HCT116 (cell line): ENCODE data around the gene ACTN4. TPM values are rescaled to one million over a fixed set of nuclear protein-coding genes. Genes with fewer than 3 reads are reported as not detected.

Experiments used
- ATAC-seq: fragments of 200-7000 bp; cut with Tn5 transposase; 2 replicates; pipeline ENCODE4 v1.9.1; 2020; ENCODE audit warnings: mild to moderate bottlenecking, moderate library complexity
- BruUV-seq: library from RNA; stranded (reverse); fragments of 400-500 nt; replicated peaks from 2 replicates; lab custom pipeline; 2021; lab: Mats Ljungman, UMichigan
- CTCF ChIA-PET: fragments of 300-600 bp; sonication (Branson Sonifier 250); formaldehyde crosslinking; loops from one replicate; lab custom pipeline; 2021; ENCODE audit warnings: antibody characterized with exemption; lab: Charles Lee
- POLR2A ChIA-PET: fragments of 300-600, 350-600 bp; sonication (Branson Sonifier 250); formaldehyde crosslinking; loops from one replicate; lab custom pipeline; 2021; ENCODE audit warnings: antibody characterized with exemption; lab: Charles Lee
- RAD21 ChIA-PET, 2 experiments: fragments of 300-600 bp; sonication (Branson Sonifier 250); formaldehyde crosslinking; loops; one replicate each; lab custom pipeline; 2023; ENCODE audit warnings: low total read pairs in 2 of 2; ENCODE audit not compliant: uncharacterized antibody in 2 of 2, unreplicated experiment in 2 of 2, low non-redundant PET in 1 of 2; lab: Charles Lee
- DNase-seq: peaks from one replicate; pipeline ENCODE4 v3.0.0-alpha.2; 2010; ENCODE audit warnings: low read depth, low spot score
- H2AFZ ChIP-seq: fragments of 200-600 bp; shearing (Covaris generic), sonication (generic); 2 replicates; pipeline ENCODE4 v1.6.1; 2017; ENCODE audit warnings: low read depth, mixed run types, mixed read lengths, antibody characterized with exemption, low read length; ENCODE audit not compliant: poor library complexity, severe bottlenecking
- H3K27ac ChIP-seq: 2 replicates; pipeline ENCODE4 v1.5.1; 2012; ENCODE audit warnings: low read depth, low read length
- H3K27me3 ChIP-seq: fragments of 200-600 bp; sonication (generic); 2 replicates; pipeline ENCODE4 v1.6.1; 2016; ENCODE audit warnings: mixed run types, low read length, mixed read lengths; ENCODE audit not compliant: insufficient read depth
- H3K36me3 ChIP-seq, 2 experiments: fragments of 200-500 bp in 1 of 2; fragments of 200-600 bp in 1 of 2; sonication (Bioruptor generic) in 1 of 2; sonication (generic) in 1 of 2; 2 replicates each; pipeline versions ENCODE4 v1.5.1 to v1.6.1; 2014 to 2016; ENCODE audit warnings: low read length in 2 of 2, inconsistent platforms in 1 of 2, mixed read lengths in 1 of 2, mixed run types in 1 of 2; ENCODE audit not compliant: insufficient read depth in 2 of 2, control insufficient read depth in 1 of 2
- H3K4me1 ChIP-seq, 2 experiments: fragments of 200-600 bp in 1 of 2; sonication (generic) in 1 of 2; 2 replicates each; pipeline versions ENCODE4 v1.5.1 to v1.6.1; 2012 to 2017; ENCODE audit warnings: low read length in 2 of 2, inconsistent platforms in 1 of 2, mild to moderate bottlenecking in 1 of 2, mixed read lengths in 1 of 2, mixed run types in 1 of 2, moderate library complexity in 1 of 2; ENCODE audit not compliant: insufficient read depth in 2 of 2, control insufficient read depth in 1 of 2
- H3K4me2 ChIP-seq: fragments of 200-600 bp; sonication (generic); 2 replicates; pipeline ENCODE4 v1.6.1; 2017; ENCODE audit warnings: mixed run types, low read length, mixed read lengths
- H3K4me3 ChIP-seq, 2 experiments: fragments of 200-600 bp in 1 of 2; sonication (generic) in 1 of 2; replicated peaks in 1 of 2; 2 replicates each; pipeline ENCODE4 v1.5.1; 2011 to 2016; ENCODE audit warnings: low read length in 2 of 2, control low read depth in 1 of 2, low read depth in 1 of 2, mild to moderate bottlenecking in 1 of 2, mixed read lengths in 1 of 2, mixed run types in 1 of 2
- H3K79me2 ChIP-seq: fragments of 200-600 bp; sonication (generic); 2 replicates; pipeline ENCODE4 v1.6.1; 2017; ENCODE audit warnings: mild to moderate bottlenecking, mixed run types, low read length, moderate library complexity, mixed read lengths; ENCODE audit not compliant: insufficient read depth
- H3K9ac ChIP-seq: fragments of 200-600 bp; sonication (generic); 2 replicates; pipeline ENCODE4 v1.6.1; 2016; ENCODE audit warnings: low read length, mixed read lengths
- H3K9me2 ChIP-seq: fragments of 200-600 bp; sonication (generic), shearing (Covaris generic); 2 replicates; pipeline ENCODE4 v1.6.1; 2017; ENCODE audit warnings: mixed run types, mild to moderate bottlenecking, moderate library complexity; ENCODE audit not compliant: insufficient read depth
- H3K9me3 ChIP-seq, 2 experiments: fragments of 200-500 bp in 1 of 2; fragments of 200-600 bp in 1 of 2; sonication (Bioruptor generic) in 1 of 2; sonication (generic) in 1 of 2; 2 replicates each; pipeline ENCODE4 v1.6.1; 2014 to 2017; ENCODE audit warnings: low read length in 2 of 2, mixed read lengths in 2 of 2, inconsistent platforms in 1 of 2, low read depth in 1 of 2, mild to moderate bottlenecking in 1 of 2, mixed run types in 1 of 2, moderate library complexity in 1 of 2; ENCODE audit not compliant: control insufficient read depth in 1 of 2, insufficient read depth in 1 of 2
- H4K20me1 ChIP-seq: fragments of 200-600 bp; sonication (generic), shearing (Covaris generic); 2 replicates; pipeline ENCODE4 v1.6.1; 2017; ENCODE audit warnings: mixed run types, mild to moderate bottlenecking, moderate library complexity; ENCODE audit not compliant: insufficient read depth
- CEBPB ChIP-seq: IDR thresholded peaks from 2 replicates; pipeline ENCODE4 v1.6.1; 2012; ENCODE audit warnings: low read depth
- CTCF ChIP-seq, 3 experiments: fragments of 200-600 bp in 1 of 3; sonication (generic) in 1 of 3; IDR thresholded peaks in 2 of 3; conservative IDR thresholded peaks in 1 of 3; 2 replicates each; pipeline ENCODE4 v1.5.1; 2012 to 2017; ENCODE audit warnings: low read depth in 2 of 3, low read length in 2 of 3, antibody characterized with exemption in 1 of 3, borderline replicate concordance in 1 of 3, control low read depth in 1 of 3, mild to moderate bottlenecking in 1 of 3, mixed read lengths in 1 of 3, mixed run types in 1 of 3, moderate library complexity in 1 of 3; ENCODE audit not compliant: insufficient read depth in 1 of 3
- ELF1 ChIP-seq: IDR thresholded peaks from 2 replicates; pipeline ENCODE4 v1.6.1; 2012; ENCODE audit warnings: low read depth, borderline replicate concordance
- EZH2 ChIP-seq: fragments of 200-600 bp; sonication (generic); IDR thresholded peaks from 2 replicates; pipeline ENCODE4 v1.6.1; 2017; ENCODE audit warnings: antibody characterized with exemption, mixed run types
- EZH2phosphoT487 ChIP-seq: fragments of 200-600 bp; IDR thresholded peaks from 2 replicates; pipeline ENCODE4 v1.6.1; 2018; ENCODE audit warnings: antibody characterized with exemption, borderline replicate concordance
- MAX ChIP-seq: IDR thresholded peaks from 2 replicates; pipeline ENCODE4 v1.6.1; 2012
- POLR2A ChIP-seq: IDR thresholded peaks from 2 replicates; pipeline ENCODE4 v1.7.0; 2011; ENCODE audit warnings: borderline replicate concordance; ENCODE audit not compliant: insufficient read depth, insufficient read length; ENCODE audit errors: extremely low read depth
- POLR2AphosphoS5 ChIP-seq: IDR thresholded peaks from 2 replicates; pipeline ENCODE4 v1.6.1; 2011; ENCODE audit warnings: mild to moderate bottlenecking, low read depth, low read length, moderate library complexity
- RAD21 ChIP-seq: IDR thresholded peaks from 2 replicates; pipeline ENCODE4 v1.6.1; 2012; ENCODE audit warnings: low read depth, mild to moderate bottlenecking
- REST ChIP-seq: IDR thresholded peaks from 2 replicates; pipeline ENCODE4 v1.6.1; 2012; ENCODE audit warnings: low read depth
- SIN3A ChIP-seq: IDR thresholded peaks from 2 replicates; pipeline ENCODE4 v1.6.1; 2012; ENCODE audit warnings: low read depth
- SP1 ChIP-seq: IDR thresholded peaks from 2 replicates; pipeline ENCODE4 v1.6.1; 2012; ENCODE audit warnings: low read depth
- SRF ChIP-seq: IDR thresholded peaks from 2 replicates; pipeline ENCODE4 v1.6.1; 2012; ENCODE audit warnings: low read depth
- TCF7L2 ChIP-seq: IDR thresholded peaks from 2 replicates; pipeline ENCODE4 v1.7.0; 2011; ENCODE audit warnings: borderline replicate concordance, inconsistent platforms; ENCODE audit not compliant: insufficient read depth, insufficient read length; ENCODE audit errors: extremely low read depth
- ZBTB33 ChIP-seq: IDR thresholded peaks from 2 replicates; pipeline ENCODE4 v1.6.1; 2011; ENCODE audit warnings: mild to moderate bottlenecking, low read length, moderate library complexity; ENCODE audit not compliant: insufficient replicate concordance; ENCODE audit errors: extremely low read depth
- ZFX ChIP-seq: fragments of 450-650 bp; IDR thresholded peaks from 2 replicates; pipeline ENCODE4 v1.6.1; 2017
- ZNF274 ChIP-seq: fragments of 200-500 bp; sonication (Bioruptor generic); IDR thresholded peaks from 2 replicates; pipeline ENCODE4 v1.6.1; 2014; ENCODE audit warnings: mild to moderate bottlenecking, low read depth, low read length, inconsistent platforms
- intact Hi-C: fragments of 100-400 bp; cut with micrococcal nuclease; formaldehyde crosslinking; loops from 2 replicates; pipeline ENCODE4 v1.10.0; 2022
- total RNA-seq: library from RNA; stranded (reverse); gene quantifications from one replicate; pipeline ENCODE4 v1.2.1, GENCODE V29; 2021; ENCODE audit not compliant: unreplicated experiment

ACTN4 gene
- total RNA-seq, 1 experiment from 2014 or later, result 651 TPM

- Histone ChIP-seq H3K36me3 (peaks cover 2 to 42% of the 10 kb centered on the region in 2 experiments; a peak in 2 of 4 replicates), H3K9ac (peak overlapping the region; percentile 83), H2AFZ (no peak overlapping the region), H3K27ac (peak overlapping the region; percentile 96), H3K27me3 (no peaks in the 10 kb centered on the region), H3K9me3 (no peaks in the 10 kb centered on the region), H3K9me2 (no peaks in the 10 kb centered on the region), H3K4me2 (peak overlapping the region; percentile 86), H4K20me1 (no peaks in the 10 kb centered on the region), H3K79me2 (peaks cover 100% of the 10 kb centered on the region), H3K4me3 (peak overlapping the region; percentile 30 to 48), H3K4me1 (peaks cover 60 to 96% of the 10 kb centered on the region in 2 experiments)
- RAD21 ChIA-PET, result interaction anchor here (0.7 to 1.3 kb wide), 3 partner anchors 45 to 291 kb away, joined by 3 to 6 read pairs (median 3); partner anchors contain the start of genes ACTN4 (in 1 of the 2) and FAM98C (in 1 of the 2)
- BruUV-seq, result no TSS peak
- ATAC-seq (peak; percentile 72), DNase-seq (peak; percentile 91)
- CTCF ChIA-PET, result interaction anchor here (1.0 kb wide), 1 partner anchor 10 kb away, joined by 4 read pairs; no protein-coding TSS in a partner anchor
- POLR2A ChIA-PET, result interaction anchor here (0.9 to 2.9 kb wide), 5 partner anchors 11 to 129 kb away, joined by 3 to 25 read pairs (median 4); partner anchors contain the start of gene ACTN4
- intact Hi-C loops, result loop anchor here (1.0 kb wide), 1 partner anchor 9 kb away; no protein-coding TSS in a partner anchor
- TF ChIP-seq SP1 (peak; percentile 85), MAX (peak; percentile 50; the same call in 1 of the 2 replicates), SIN3A (peak; percentile 70), TCF7L2 (peak; percentile 65), POLR2AphosphoS5 (peak; percentile 65), ZFX (no peak), SRF (no peak; the same call in 1 of the 2 replicates), EZH2 (no peak), ZNF274 (no peak), CTCF (IDR thresholded peaks at IDR 0.05 in 2 of 3, conservative IDR thresholded peaks at IDR 0.05 in 1 of 3; ENCODE audit: borderline replicate concordance in 1 of 3, insufficient read depth in 1 of 3, low read depth in 2 of 3, low read length in 2 of 3) (no peak), ELF1 (no peak), CEBPB (no peak), ZBTB33 (peak; percentile 26), EZH2phosphoT487 (no peak), REST (no peak), RAD21 (no peak; the same call in 1 of the 2 replicates), POLR2A (no peak)
These were observed 46.2 kb downstream of the ACTN4 start for GRCh38 chr19:38693380-38694223.
